Loucy (cell line): ENCODE measurements around the gene CDH4.

Source experiments
- EZH2phosphoT487 ChIP-seq: fragments of 200-600 bp; IDR thresholded peaks from 2 replicates; pipeline ENCODE4 v1.6.1; 2018; ENCODE audit warnings: antibody characterized with exemption, mild to moderate bottlenecking, moderate library complexity, borderline replicate concordance
- TF ChIP-seq, protein P1 (sequence below): fragments of 200-600 bp; sonication (generic); conservative IDR thresholded peaks from 2 replicates; pipeline ENCODE4 v1.5.1; 2014; ENCODE audit warnings: mild to moderate bottlenecking, antibody characterized with exemption, low read length

DNA sequence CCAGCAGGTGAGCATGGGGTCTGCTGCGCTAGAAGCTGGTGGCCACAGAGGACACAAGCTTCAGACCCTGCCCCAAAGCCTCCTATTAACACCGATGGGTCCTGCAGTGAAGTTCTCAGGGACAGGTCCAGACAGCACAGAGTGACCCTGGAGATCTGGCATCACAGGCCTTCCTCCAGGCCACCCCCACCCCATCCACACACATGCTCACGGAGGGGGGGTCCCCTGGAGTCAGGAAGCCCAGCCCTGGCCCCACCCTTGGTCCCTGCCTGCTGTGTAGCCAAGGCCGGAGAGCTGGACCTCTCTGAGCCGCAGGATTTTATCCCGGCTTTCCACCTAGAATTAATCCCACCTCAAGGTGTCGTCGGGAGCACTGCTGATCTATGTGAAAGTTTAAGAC, 646.3 kb downstream of the CDH4 start:
- TF ChIP-seq, protein P1, sequence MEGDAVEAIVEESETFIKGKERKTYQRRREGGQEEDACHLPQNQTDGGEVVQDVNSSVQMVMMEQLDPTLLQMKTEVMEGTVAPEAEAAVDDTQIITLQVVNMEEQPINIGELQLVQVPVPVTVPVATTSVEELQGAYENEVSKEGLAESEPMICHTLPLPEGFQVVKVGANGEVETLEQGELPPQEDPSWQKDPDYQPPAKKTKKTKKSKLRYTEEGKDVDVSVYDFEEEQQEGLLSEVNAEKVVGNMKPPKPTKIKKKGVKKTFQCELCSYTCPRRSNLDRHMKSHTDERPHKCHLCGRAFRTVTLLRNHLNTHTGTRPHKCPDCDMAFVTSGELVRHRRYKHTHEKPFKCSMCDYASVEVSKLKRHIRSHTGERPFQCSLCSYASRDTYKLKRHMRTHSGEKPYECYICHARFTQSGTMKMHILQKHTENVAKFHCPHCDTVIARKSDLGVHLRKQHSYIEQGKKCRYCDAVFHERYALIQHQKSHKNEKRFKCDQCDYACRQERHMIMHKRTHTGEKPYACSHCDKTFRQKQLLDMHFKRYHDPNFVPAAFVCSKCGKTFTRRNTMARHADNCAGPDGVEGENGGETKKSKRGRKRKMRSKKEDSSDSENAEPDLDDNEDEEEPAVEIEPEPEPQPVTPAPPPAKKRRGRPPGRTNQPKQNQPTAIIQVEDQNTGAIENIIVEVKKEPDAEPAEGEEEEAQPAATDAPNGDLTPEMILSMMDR, result no peak
- TF ChIP-seq EZH2phosphoT487, result no peak
